22Rv1 (cell line): ENCODE data around the gene NECTIN3.

Source experiments
- H3K27ac ChIP-seq: fragments of 450-650 bp; 2 replicates; pipeline ENCODE4 v1.5.1; 2017
- ZFX ChIP-seq: fragments of 450-650 bp; IDR thresholded peaks from 2 replicates; pipeline ENCODE4 v1.6.1; 2017; ENCODE audit warnings: antibody characterized with exemption, borderline replicate concordance
- TF ChIP-seq, protein P1 (sequence below): fragments of 450-650 bp; IDR thresholded peaks from 2 replicates; pipeline ENCODE4 v1.5.1; 2017; ENCODE audit warnings: mild to moderate bottlenecking

The NECTIN3 gene

GRCh38 chr3:111069974-111070771, 1.4 kb upstream of the NECTIN3 start:
- peak overlapping the region; percentile 72 for H3K27ac ChIP-seq
- TF ChIP-seq, protein P1, sequence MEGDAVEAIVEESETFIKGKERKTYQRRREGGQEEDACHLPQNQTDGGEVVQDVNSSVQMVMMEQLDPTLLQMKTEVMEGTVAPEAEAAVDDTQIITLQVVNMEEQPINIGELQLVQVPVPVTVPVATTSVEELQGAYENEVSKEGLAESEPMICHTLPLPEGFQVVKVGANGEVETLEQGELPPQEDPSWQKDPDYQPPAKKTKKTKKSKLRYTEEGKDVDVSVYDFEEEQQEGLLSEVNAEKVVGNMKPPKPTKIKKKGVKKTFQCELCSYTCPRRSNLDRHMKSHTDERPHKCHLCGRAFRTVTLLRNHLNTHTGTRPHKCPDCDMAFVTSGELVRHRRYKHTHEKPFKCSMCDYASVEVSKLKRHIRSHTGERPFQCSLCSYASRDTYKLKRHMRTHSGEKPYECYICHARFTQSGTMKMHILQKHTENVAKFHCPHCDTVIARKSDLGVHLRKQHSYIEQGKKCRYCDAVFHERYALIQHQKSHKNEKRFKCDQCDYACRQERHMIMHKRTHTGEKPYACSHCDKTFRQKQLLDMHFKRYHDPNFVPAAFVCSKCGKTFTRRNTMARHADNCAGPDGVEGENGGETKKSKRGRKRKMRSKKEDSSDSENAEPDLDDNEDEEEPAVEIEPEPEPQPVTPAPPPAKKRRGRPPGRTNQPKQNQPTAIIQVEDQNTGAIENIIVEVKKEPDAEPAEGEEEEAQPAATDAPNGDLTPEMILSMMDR = no peak
- TF ChIP-seq ZFX = no peak

GRCh38 chr3:111070772-111071256, 802 bp upstream of the NECTIN3 start:
- peak overlapping the region; percentile 72 for H3K27ac ChIP-seq
- no peak for TF ChIP-seq ZFX
- TF ChIP-seq, protein P1 = no peak

DNA sequence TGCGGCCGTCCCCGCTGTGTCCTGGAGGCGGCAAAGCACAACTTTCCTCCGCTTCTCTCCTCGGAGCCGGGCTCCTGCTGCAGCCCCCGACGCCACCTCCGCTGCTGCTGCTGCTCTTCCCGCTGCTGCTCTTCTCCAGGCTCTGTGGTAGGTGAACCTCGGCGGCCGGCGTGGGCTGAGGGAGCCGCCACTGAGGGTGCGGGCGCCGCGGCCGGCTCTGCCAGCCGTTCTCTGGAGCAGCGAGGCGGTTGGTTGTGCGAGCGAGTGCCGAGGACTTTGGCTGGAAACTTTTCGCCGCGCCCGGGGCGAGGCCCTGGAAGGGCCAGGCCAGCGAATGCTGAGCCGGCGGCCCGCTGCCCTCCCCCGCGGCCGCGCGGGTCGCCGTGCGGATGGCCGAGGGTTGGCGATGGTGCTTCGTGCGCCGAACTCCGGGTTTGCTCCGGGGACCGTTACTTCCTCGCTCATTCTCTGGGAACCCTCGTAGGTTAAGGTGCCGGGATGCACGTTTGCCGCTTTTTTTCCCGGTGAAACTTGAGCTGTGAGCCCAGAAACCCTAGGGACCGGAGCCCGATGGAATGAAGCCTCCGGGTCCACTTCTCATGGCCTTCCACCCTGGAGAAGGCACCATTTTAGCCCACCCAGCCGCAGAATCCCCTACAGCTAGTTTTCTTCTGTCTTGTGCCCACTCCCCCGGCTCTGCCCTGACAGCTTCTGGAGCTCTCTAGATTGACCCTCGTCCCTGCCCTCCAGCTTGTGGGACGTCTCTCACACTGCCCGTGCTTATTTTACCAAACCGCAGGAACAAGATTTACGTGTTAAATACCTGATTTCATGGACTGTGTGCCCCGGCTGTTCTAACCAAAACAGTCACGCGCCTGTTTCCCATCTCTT, 660 bp downstream of the NECTIN3 start:
- TF ChIP-seq, protein P1 = no peak
- no peak for TF ChIP-seq ZFX
- peak overlapping the region; percentile 72 for H3K27ac ChIP-seq

- H3K27ac ChIP-seq = no peak overlapping the region
- TF ChIP-seq, protein P1 = no peak
- no peak for TF ChIP-seq ZFX
Measured at GRCh38 chr3:111073218-111073617, 1.6 kb downstream of the NECTIN3 start.

GRCh38 chr3:111076732-111077131, 5.1 kb downstream of the NECTIN3 start:
- H3K27ac ChIP-seq = no peak overlapping the region
- TF ChIP-seq ZFX = no peak
- TF ChIP-seq, protein P1 = no peak

- no peak overlapping the region for H3K27ac ChIP-seq
- TF ChIP-seq, protein P1 = no peak
- no peak for TF ChIP-seq ZFX
Measured at GRCh38 chr3:111077369-111077768, 5.8 kb downstream of the NECTIN3 start.
